Kidney epithelial cell (primary cell): ENCODE data around the gene RND2. TPM values are rescaled to one million over a fixed set of nuclear protein-coding genes. Genes with fewer than 3 reads are reported as not detected.
"Not testable (repeated sequence)": the region's sequence is repeated elsewhere in the genome, so short reads cannot be mapped to it uniquely, and the experiment has no call there.

Source experiments
- DNase-seq: peaks from one replicate; pipeline ENCODE4 v3.0.0-alpha.2; 2010; ENCODE audit warnings: low read depth
- H3K27me3 ChIP-seq: 2 replicates; pipeline ENCODE4 v1.6.0; 2011; ENCODE audit warnings: low read length; ENCODE audit not compliant: control insufficient read depth, insufficient read depth
- H3K36me3 ChIP-seq: 2 replicates; pipeline ENCODE4 v1.5.1; 2011; ENCODE audit warnings: low read length; ENCODE audit not compliant: control insufficient read depth, insufficient read depth
- H3K4me3 ChIP-seq: 2 replicates; pipeline ENCODE4 v1.5.1; 2011; ENCODE audit warnings: low read depth, mild to moderate bottlenecking, control low read depth, low read length
- total RNA-seq: library from RNA; depleted of rRNA; stranded (reverse); fragments of >200 nt; gene quantifications from 2 replicates; pipeline ENCODE4 v1.2.3, GENCODE V29; 2015
- TF ChIP-seq, protein P1 (sequence below): IDR thresholded peaks from 2 replicates; pipeline ENCODE4 v1.5.1; 2011; ENCODE audit warnings: mild to moderate bottlenecking, moderate library complexity, low read length, control low read depth, inconsistent platforms; ENCODE audit not compliant: insufficient read depth, poor library complexity, severe bottlenecking

Gene RND2, protein sequence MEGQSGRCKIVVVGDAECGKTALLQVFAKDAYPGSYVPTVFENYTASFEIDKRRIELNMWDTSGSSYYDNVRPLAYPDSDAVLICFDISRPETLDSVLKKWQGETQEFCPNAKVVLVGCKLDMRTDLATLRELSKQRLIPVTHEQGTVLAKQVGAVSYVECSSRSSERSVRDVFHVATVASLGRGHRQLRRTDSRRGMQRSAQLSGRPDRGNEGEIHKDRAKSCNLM
- 0.63 and 0.96 TPM in 2 replicates for total RNA-seq

DNA sequence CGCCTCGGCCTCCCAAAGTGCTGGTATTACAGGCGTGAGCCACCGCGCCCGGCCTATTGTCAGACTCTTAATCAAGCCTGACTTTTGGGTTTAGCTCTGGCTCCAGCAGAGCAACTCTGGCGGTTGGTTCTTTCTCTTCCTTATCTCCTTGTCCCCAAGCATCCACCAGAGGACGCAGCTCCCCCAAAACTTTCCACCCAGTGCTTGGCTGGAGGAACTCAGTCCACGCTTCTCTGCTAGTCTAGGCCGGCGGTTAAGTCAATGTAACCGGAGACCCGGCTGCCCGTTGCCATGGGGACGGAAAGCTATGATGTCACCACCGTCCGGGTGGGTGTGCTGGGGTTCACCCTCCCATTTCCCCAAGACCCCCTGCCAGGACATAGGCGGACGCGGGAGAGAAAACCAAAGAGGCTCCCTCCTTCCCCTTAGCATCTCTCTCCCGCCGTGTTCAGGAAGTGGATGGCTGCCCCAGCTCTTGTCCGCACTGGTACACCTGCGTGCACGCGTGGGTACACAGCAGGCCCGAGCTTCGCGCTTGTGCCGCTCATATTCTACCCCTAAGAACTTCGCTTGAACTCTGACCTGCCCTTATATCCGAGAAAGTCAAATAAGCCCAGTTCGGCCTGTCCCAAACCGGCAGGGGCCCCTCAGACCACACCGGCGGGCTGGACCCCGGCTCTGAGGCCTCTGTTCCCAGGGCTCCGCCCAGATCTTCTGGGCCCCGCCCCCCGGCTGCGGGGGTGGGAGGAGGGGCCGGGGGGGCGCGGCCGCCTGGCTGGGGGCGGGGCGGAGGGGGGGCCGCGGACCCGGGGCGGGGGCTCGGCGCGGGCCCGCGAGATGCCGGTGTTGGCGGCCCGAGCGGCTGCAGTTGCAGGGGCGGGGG lies at the start of gene RND2:
Gene RND2, plus strand, starts transcription at position 825 of the 883 bp plus-strand sequence. CDS start 117 bp downstream, outside the sequence.
- Histone ChIP-seq H3K27me3 (peaks cover 10% of the 10 kb centered on the region), H3K36me3 (no peaks in the 10 kb centered on the region)
- TF ChIP-seq, protein P1, sequence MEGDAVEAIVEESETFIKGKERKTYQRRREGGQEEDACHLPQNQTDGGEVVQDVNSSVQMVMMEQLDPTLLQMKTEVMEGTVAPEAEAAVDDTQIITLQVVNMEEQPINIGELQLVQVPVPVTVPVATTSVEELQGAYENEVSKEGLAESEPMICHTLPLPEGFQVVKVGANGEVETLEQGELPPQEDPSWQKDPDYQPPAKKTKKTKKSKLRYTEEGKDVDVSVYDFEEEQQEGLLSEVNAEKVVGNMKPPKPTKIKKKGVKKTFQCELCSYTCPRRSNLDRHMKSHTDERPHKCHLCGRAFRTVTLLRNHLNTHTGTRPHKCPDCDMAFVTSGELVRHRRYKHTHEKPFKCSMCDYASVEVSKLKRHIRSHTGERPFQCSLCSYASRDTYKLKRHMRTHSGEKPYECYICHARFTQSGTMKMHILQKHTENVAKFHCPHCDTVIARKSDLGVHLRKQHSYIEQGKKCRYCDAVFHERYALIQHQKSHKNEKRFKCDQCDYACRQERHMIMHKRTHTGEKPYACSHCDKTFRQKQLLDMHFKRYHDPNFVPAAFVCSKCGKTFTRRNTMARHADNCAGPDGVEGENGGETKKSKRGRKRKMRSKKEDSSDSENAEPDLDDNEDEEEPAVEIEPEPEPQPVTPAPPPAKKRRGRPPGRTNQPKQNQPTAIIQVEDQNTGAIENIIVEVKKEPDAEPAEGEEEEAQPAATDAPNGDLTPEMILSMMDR, result peak; percentile 82

DNA sequence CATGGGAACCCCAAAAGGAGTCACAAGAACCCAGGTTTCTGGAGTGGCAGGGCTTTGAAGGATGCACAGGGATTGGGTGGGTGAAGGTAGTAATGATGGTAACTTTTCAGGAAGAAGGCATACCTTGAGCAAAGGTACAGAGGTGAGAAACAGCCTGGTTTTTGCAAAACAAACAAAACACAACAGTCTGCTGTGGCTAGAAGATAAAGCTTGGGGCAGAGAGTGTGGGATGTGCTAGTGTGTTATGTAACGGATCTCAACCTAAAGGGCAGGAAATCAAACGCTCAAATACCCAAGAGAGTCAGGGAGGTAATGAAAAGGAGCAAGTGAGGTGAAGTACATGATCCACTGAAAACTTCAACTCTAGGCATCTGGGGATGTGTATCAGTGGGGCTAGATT lies 49.8 kb upstream of the RND2 start:
- Histone ChIP-seq H3K36me3 (no peaks in the 10 kb centered on the region), H3K4me3 (no peak overlapping the region), H3K27me3 (no peaks in the 10 kb centered on the region)
- TF ChIP-seq, protein P1, result no peak
- no peak for DNase-seq

More for the DNA sequence above, at the start of gene RND2:
- peak within 1 kb of the TSS; percentile 55 for H3K4me3 ChIP-seq
- peak; percentile 81 for DNase-seq

DNA sequence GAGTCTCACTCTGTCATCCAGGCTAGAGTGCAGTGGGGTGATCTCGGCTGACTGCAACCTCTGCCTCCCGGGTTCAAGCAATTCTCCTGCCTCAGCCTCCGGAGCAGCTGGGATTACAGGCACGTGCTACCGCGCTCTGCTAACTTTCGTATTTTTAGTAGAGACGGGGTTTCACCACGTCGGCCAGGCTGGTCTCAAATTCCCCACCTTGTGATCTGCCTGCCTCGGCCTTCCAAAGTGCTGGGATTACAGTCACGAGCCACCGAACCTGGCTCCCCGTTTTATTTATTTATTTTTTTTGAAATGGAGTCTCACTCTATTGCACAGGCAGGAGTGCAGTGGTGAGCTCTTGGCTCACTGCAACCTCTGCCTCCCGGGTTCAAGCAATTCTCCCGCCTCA lies 49.3 kb upstream of the RND2 start:
- DNase-seq, H3K4me3 ChIP-seq, H3K36me3 ChIP-seq, H3K27me3 ChIP-seq: not testable (repeated sequence)

DNA sequence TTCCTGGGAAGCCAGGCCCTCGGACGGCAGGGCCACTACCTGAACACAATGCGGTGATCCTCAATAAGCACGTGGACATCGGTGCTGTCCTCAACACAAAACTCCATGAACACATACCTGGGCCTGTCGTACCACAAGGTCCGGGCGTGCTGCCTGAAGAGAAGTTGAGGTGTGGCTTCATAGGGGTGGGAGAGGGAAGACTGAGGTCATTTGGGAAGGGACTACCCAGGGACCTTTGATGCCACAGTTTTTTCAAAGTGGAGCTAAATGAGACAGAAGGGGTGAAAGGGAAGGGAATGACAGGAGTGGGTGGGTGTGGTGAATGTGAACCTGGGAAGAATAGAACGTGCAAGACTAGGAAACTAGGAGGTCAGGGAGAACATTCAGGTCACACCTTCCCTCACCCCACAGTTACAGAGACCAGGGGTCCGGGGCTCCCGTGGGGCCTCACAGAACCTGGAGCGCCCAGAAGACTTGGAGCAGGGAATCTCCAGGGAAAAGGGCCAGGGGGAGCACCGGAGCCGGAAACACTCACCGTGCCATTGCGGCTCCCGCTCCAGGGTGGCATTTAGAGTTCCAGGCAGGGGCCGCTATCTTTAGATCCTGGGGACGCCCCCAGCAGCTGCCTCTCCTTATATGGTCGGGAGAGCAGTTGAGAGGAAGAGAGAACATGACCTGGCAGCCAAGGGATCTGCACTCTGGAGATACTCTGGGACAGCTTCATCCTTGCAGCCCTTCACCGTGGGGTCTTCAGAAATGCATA lies 45.3 kb upstream of the RND2 start, which contains the start of gene PTGES3L:
Gene PTGES3L, minus strand, starts transcription at position 570 of the 763 bp plus-strand sequence. Its CDS starts 27 bp downstream, at position 543.
- TF ChIP-seq, protein P1, result no peak
- peak within 1 kb of the TSS; percentile 93 for H3K4me3 ChIP-seq
- no peak for DNase-seq
- H3K27me3 ChIP-seq, result no peaks in the 10 kb centered on the region
- no peaks in the 10 kb centered on the region for H3K36me3 ChIP-seq

DNA sequence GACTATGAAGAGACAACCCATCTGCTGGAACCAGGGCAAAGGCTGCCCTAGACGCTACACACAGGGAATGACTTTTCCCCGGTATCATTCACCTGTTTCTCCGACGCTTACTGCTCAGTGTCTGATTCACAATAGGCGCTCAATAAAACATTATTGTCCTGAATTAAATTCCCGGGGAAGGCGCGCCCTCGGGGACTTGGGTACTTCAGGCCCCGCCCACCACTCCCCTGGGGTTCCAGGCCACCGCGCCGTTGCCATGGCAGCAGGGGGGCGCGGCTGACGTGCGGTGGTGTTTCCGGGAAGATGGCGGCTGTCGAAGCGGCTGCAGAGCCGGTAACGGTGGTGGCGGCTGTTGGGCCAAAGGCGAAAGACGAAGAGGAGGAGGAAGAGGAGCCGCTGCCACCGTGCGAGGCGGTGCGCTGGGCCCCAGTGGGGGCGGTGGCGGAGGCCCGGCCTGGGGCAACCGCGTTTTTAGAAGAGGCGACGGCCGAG lies 44.7 kb upstream of the RND2 start, which contains the start of gene RUNDC1:
Gene RUNDC1, plus strand, starts transcription at position 292 of the 492 bp plus-strand sequence. Its CDS starts 12 bp downstream, at position 304.
- peak within 1 kb of the TSS; percentile 93 for H3K4me3 ChIP-seq
- TF ChIP-seq, protein P1, result no peak
- H3K27me3 ChIP-seq, result no peaks in the 10 kb centered on the region
- DNase-seq, result no peak
- H3K36me3 ChIP-seq, result peaks cover 2% of the 10 kb centered on the region
